NCI-H510A treated with DMSO at 0.1 percent for 48 hours (cell line): ENCODE measurements around the gene LGMN.
A peak's percentile ranks its signal among the peaks of the same experiment; 100 is the strongest.

Source experiments
- DNase-seq: peaks from one replicate; lab custom pipeline; 2025; lab: John Stamatoyannopoulos, UW

The LGMN gene

GRCh38 chr14:92726135-92726932 lies 22.1 kb downstream of the LGMN start:
- no peak for DNase-seq

GRCh38 chr14:92724516-92725340 lies 23.7 kb downstream of the LGMN start:
- DNase-seq: peak; percentile 18

DNA sequence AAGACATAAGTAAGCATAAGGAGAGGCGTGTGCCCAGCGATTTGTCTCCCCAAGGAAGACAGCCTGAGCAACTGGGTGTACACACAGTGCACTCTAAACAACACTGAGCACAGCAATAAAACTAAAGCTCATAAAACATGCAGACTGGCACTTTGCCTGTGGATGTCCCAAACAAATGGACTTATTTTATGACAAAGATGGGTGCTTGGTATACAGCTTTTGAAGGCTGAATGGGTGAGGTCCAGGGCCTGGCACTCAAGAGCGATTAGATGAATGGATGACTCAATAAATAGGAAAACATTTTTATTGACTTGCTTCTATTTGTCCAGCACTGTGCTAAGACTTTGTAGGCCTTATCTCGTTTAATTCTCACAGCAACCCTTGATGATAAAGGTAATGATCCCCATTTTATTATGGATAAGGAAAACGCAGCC lies 28.5 kb downstream of the LGMN start:
- no peak for DNase-seq

DNA sequence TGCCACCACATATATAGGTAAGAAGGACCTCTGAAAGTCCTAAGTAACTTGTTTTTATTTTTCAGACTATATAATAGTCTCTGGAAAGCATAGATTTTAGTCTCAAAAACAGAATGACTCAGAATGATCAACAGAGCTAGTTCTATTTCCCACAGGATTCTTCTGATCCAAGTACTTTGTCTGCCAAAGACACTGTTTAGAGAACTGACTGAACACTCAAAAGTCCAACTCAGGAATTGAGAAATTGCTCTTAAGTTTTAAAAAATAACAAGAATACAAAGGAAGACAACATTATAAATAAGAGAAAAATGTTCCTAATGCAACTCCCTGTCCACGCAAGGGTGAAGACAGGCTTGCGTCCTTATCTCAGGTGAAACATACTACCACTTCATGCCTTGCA lies 29.0 kb downstream of the LGMN start:
- no peak for DNase-seq

DNA sequence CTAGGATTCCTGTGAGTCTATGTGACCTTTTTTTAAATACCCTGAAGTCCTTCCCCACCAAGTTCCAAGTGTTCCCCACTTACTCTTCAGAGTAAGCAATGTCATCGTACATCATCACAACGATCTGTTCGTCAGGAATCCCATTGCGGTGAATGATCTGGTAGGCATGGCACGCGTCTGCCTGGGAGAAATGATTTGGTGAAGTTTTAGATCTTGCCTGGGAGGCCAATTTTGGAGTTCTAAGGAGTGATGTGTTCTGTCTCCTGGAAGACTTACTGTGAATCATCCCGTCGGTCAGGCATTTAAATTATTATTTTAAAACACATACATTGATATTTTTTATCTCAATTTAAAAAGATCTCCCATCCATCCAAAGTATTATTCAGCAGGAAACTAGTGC lies 29.8 kb downstream of the LGMN start:
- DNase-seq: no peak

GRCh38 chr14:92717571-92718042 lies 30.8 kb downstream of the LGMN start:
- no peak for DNase-seq

GRCh38 chr14:92716131-92716530 lies 32.3 kb downstream of the LGMN start:
- no peak for DNase-seq

- peak; percentile 32 for DNase-seq
Measured at GRCh38 chr14:92714739-92715307, 33.6 kb downstream of the LGMN start.

DNA sequence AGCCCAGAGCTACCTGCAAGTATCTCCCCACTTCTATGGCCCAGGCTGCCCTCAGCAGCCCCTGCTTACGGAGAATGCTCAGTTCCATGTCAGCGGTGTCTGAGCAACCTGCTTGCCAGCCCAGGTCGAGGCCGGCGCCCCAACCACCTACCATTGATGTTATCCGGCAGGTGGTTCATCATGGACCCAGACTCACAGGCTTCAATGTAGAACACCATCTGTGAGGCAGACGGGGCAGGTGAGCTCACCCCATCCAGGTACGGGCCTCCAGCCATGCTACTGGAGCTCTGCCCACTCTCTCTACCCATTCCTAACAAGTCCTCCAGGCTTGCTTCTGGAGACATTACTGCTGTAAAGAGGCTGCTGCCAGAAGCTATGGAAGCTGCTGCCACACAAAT lies 35.8 kb downstream of the LGMN start:
- no peak for DNase-seq

- no peak for DNase-seq
Measured at GRCh38 chr14:92711976-92712653, 36.3 kb downstream of the LGMN start.

- no peak for DNase-seq
Measured at GRCh38 chr14:92710001-92710341, 38.5 kb downstream of the LGMN start.

GRCh38 chr14:92709340-92710000 lies 39.0 kb downstream of the LGMN start:
- DNase-seq: no peak

DNA sequence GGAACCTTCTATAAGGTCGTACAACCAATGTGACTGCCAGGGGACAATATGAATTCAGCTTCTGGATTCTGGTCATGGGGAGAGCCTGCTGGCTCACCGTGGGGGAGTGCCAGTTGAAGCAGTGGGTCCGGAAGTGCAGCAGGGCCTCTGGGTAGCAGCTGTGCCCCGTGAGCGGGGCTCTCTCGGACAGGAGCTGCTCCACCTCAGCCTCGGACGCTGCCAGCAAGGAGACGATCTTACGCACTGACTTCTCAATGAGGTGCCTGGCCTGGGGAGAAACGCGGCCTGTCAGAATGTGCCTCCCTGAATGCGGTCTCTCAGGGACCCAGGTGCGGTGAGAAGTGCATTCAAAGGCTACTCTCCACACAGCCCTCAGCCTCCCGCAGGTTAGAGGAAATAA lies 42.0 kb downstream of the LGMN start:
- no peak for DNase-seq

GRCh38 chr14:92704821-92705220 lies 43.6 kb downstream of the LGMN start:
- DNase-seq: no peak

GRCh38 chr14:92704036-92704804 lies 44.2 kb downstream of the LGMN start:
- DNase-seq: no peak

DNA sequence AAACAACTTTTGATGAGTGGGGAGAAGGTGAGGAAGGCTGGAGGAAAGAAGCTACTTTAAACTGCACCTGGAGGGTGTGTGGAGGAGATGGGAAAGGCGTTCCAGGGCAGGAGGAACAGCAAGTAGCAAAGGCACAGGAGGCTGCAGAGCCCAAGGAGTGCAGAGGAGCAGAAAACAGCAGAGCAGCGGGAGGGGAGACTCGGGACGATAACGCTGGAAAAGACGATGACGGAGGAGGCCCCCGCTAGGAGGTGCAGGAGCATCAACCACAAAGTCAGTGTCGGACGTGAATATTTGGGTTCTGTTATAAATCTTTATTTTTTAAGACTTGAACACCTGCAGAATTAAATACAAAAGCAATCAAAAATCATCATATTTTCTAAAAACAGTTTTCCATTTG lies 44.9 kb downstream of the LGMN start:
- no peak for DNase-seq

GRCh38 chr14:92702441-92702918 lies 45.9 kb downstream of the LGMN start:
- no peak for DNase-seq

DNA sequence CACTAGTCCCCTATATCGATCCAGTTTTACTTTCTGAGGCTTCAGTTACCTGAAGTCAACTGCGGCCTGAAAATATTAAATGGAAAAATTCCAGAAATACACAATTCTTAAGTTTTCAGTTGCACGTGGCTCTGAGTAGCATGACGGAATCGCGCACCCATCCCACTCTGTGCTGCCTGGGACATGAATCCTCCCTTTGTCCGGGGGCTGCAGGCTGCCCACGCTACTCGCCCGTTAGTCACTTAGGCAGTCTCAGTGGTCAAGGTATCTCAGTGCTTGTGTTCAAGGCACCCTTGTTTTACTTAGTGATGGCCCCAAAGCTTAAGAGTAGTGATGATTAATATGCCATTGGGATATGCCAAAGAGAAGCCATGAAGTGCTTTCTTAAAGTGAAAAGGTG lies 46.6 kb downstream of the LGMN start:
- DNase-seq: no peak

GRCh38 chr14:92698393-92698792 lies 50.0 kb downstream of the LGMN start:
- no peak for DNase-seq

GRCh38 chr14:92696366-92696765 lies 52.1 kb downstream of the LGMN start:
- no peak for DNase-seq

DNA sequence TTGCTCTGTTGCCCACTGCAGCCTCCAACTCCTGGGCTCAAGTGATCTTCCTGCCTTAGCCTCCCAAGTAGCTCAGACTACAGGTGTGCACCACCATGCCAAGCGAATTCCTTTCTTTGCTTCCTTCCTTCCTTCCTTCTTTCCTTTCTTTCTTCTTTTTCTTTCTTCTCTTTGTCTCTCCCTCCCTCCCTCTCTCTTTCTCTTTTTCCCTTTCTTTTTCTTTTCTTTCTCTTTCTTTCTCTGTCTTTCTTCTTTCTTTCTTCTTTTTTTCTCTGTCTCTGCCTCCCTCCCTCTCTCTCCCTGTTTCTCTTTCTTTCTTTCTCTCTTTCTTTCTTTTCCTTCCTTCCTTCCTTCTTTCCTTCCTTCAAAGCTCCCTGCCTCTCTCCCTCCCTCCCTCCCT lies 52.9 kb downstream of the LGMN start:
- DNase-seq: no peak
